Retinal pigment epithelial cell (primary cell): ENCODE measurements around the gene CHRND.

Experiments
- DNase-seq: peaks from one replicate; pipeline ENCODE4 v3.0.0-alpha.2; 2010; ENCODE audit warnings: low read depth
- H3K4me3 ChIP-seq: 2 replicates; pipeline ENCODE4 v1.5.1; 2011; ENCODE audit warnings: mild to moderate bottlenecking, low read length, control low read depth, moderate library complexity
- TF ChIP-seq, protein P1 (sequence below): conservative IDR thresholded peaks from 2 replicates; pipeline ENCODE4 v1.5.1; 2011; ENCODE audit warnings: low read depth, low read length, control low read depth, inconsistent platforms

CHRND gene

DNA sequence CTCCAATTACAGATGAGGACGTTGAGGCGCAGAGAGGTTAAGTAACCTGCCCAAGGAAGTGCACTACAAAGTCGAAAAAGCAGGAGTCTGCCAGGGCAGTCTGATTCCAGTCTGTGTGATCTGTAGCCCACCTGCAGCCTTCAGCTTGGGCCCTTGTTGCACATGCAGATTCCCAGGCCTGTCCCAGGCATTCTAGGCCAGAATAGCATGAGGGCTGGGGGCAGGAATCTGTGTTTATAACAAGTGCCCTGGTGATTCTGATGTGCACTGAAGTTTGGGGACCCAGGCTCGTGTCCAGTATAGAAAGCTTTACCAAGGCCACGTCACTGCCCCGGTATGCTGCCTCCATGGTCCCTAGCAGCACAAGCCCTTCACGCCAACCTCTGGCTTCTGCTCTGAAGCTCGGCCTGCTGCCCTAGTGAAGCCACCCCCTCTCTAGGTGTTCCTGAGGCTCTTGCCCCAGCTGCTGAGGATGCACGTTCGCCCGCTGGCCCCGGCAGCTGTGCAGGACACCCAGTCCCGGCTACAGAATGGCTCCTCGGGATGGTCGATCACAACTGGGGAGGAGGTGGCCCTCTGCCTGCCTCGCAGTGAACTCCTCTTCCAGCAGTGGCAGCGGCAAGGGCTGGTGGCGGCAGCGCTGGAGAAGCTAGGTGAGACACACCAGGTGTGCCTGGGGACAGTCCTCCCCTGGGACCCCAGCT, 18.1 kb downstream of the CHRND start:
- no peak for DNase-seq
- TF ChIP-seq, protein P1, sequence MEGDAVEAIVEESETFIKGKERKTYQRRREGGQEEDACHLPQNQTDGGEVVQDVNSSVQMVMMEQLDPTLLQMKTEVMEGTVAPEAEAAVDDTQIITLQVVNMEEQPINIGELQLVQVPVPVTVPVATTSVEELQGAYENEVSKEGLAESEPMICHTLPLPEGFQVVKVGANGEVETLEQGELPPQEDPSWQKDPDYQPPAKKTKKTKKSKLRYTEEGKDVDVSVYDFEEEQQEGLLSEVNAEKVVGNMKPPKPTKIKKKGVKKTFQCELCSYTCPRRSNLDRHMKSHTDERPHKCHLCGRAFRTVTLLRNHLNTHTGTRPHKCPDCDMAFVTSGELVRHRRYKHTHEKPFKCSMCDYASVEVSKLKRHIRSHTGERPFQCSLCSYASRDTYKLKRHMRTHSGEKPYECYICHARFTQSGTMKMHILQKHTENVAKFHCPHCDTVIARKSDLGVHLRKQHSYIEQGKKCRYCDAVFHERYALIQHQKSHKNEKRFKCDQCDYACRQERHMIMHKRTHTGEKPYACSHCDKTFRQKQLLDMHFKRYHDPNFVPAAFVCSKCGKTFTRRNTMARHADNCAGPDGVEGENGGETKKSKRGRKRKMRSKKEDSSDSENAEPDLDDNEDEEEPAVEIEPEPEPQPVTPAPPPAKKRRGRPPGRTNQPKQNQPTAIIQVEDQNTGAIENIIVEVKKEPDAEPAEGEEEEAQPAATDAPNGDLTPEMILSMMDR: no peak

DNA sequence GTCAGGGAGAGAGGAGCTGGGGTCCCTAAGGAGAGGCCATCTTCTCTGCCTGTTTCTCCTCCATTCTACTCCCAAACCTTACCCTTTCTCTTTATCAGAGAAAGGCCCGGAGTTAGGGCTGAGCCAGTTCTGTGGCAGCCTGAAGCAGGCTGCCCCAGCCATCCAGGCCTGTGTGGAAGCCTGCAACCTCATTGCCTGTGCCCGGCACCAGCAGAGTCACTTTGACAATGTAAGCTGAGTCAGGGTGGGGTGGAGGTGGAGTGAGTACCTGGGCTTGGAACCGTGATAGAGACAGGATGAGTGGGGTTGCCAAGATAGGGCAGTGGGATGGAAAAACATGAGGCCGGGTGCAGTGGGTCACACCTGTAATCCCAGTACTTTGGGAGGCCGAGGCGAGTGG, 18.7 kb downstream of the CHRND start:
- TF ChIP-seq, protein P1: no peak
- no peak overlapping the region for H3K4me3 ChIP-seq
- no peak for DNase-seq

More for the DNA sequence above, 18.1 kb downstream of the CHRND start:
- no peak overlapping the region for H3K4me3 ChIP-seq

DNA sequence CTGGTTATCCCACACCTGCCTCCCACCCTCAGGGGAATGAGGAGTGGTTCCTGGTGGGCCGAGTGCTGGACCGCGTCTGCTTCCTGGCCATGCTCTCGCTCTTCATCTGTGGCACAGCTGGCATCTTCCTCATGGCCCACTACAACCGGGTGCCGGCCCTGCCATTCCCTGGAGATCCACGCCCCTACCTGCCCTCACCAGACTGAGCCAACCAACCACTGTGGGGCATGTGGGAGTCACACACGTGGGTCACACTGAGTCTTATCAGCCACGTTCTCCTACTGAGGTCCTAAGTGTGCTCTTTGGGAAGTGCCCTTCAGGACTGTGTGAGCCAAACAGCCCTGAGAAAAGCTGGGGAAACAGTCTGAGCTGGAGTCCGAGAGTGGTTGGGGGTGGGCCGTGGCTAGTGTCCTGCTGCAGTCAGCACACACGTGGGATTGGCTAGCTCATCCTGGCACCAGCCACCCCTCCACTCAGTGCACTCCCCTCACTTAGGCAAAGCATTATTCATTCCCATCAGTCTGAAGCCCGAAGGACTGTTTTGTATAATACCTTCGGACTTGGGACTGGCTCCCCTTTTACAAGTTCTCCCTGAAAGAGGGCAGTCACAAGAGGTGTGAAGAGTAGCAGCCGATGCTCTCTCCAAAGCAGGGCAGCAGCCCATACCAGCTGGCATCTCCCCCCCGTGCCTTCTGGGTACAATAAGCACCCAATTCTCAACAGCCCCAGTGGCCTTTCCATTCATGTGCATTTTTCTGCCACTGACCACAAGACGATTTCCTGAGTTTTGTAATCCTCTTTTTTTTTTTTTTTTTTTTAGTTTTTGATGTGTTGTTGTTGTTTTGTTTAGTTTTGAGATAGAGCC, 19.8 kb downstream of the CHRND start:
- DNase-seq: no peak
- TF ChIP-seq, protein P1: no peak
- H3K4me3 ChIP-seq: no peak overlapping the region

DNA sequence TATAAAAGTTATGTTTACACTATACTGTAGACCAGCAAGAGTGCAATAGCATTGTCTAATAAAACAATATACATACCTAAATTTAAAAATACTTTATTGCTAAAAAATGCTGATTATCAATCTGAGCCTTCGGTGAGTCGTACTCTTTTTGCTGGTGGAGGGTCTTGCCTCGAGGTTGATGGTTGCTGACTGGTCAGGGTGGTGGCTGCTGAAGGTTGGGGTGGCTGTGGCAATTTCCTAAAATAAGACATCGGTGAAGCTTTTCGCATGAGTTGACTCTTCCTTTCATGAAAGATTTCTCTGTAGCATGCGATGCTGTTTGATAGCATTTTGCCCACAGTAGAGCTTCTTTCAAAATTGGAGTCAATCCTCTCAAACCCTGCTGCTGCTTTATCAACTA, 22.0 kb downstream of the CHRND start:
- H3K4me3 ChIP-seq: no peak overlapping the region
- DNase-seq: no peak
- TF ChIP-seq, protein P1: no peak

DNA sequence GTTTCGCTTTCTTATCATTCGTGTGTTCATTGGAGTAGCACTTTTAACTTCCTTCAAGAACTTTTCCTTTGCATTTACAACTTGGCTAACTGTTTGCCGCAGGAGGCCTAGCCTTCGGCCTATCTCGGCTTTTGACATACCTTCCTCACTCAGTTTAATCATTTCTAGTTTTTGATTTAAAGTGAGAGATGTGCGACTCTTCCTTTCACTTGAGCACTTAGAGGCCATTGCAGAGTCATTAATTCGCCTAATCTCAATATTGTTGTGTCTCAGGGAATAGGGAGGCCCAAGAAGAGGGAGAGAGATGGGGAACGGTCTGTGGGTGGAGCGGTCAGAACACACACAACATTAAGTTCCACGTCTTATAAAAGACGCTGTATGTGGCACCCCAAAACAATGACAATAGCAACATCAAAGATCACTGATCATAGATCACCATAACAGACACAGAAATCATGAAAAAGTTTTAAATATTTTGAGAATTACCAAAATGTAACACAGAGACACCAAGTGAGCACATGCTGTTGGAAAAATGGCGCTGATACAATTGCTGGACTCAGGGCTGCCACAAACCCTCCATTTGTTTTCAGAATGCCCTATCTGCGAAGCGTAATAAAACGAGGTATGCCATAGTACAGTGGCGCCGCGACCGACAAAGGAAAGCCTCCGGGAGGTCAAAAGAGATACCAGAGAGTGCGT, 23.8 kb downstream of the CHRND start:
- peak overlapping the region; percentile 88 for H3K4me3 ChIP-seq
- TF ChIP-seq, protein P1: no peak
- no peak for DNase-seq

DNA sequence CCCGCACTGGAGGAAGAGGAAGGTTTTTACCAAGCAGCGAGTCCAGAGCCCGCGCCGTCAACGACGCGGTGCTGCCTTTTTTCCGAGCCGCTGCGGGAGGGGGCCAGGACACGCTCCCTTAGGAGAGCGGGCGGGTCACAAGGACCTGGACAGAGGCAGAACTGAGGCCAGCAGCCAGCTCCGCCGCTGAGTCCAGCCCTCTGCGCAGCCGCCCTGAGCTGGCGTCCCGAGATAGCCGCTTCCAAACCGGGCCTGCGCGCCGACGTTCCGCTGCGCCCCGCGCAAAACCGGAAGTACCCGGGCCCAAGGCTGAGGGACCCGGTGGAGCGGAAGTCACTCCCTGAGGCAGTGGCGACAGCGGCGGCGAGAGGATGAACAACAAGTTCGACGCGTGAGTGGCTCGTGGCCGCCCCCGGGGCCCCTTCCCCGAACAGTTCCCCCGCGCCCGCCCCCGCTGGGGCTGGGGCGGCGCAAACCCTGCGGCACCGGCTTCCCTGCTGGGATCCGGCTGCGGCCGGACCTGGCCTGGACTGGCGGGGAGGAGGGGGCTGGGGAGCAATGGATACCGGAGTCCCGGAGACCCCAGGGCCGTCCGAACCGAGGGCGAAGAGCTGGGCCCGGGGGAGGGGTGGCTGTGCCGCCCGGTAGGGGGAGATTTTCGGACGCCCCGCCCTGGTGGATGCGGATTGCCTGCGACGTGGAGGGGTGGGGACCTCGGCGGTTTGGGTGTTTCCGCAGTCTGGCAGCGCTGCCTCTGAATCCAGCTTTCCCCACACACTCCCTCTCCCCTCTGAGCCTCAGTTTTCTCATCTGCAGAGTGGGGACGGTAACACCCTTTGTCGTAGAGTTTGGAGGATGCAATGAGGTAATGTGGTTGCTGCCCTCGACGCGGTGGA, 24.6 kb downstream of the CHRND start, which contains the start of the genes EIF4E2 and TIGD1:
EIF4E2 (plus strand) TSS at position 336 of the 896 bp plus-strand sequence; CDS start at position 372, 36 bp downstream.
TIGD1 (minus strand) TSS at position 204 of the 896 bp plus-strand sequence. CDS start 675 bp downstream, outside the sequence.
- DNase-seq: peak; percentile 77
- H3K4me3 ChIP-seq: peak within 1 kb of the TSS; percentile 88
- TF ChIP-seq, protein P1: peak; percentile 19
